Heart right ventricle (tissue), 16 donors: ENCODE measurements around the gene ADGRG6. TPM values are rescaled to one million over a fixed set of nuclear protein-coding genes. Genes with fewer than 3 reads are reported as not detected.
A peak's percentile ranks its signal among the peaks of the same experiment; 100 is the strongest.

Source experiments
- ATAC-seq, 8 donors: fragments of 200-7000 bp; cut with Tn5 transposase; one replicate each; pipeline ENCODE4 v1.9.1; 2020; ENCODE audit warnings: mild to moderate bottlenecking in 8 of 8, moderate library complexity in 8 of 8, moderate number of reproducible peaks in 1 of 8
- DNase-seq, 2 donors: peaks; one replicate each; pipeline ENCODE4 v3.0.0-alpha.2; 2020
- H3K27ac ChIP-seq, 10 donors: fragments of 200-600 bp; sonication (generic) in 2 of 10; one replicate each; pipeline versions ENCODE4 v1.5.0 to v1.8.0; 2020 to 2022; ENCODE audit warnings: mild to moderate bottlenecking in 3 of 10
- H3K27me3 ChIP-seq, 7 donors: fragments of 200-600 bp; one replicate each; pipeline ENCODE4 v1.8.0; 2021 to 2022; ENCODE audit warnings: mild to moderate bottlenecking in 2 of 7
- H3K36me3 ChIP-seq, 9 donors: fragments of 200-600 bp; sonication (generic) in 1 of 9; one replicate each; pipeline versions ENCODE4 v1.5.0 to v1.8.0; 2020 to 2022; ENCODE audit warnings: mild to moderate bottlenecking in 2 of 9
- H3K4me1 ChIP-seq, 9 donors: fragments of 200-600 bp; sonication (generic) in 1 of 9; one replicate each; pipeline versions ENCODE4 v1.5.0 to v1.8.0; 2020 to 2022; ENCODE audit warnings: mild to moderate bottlenecking in 4 of 9
- H3K4me3 ChIP-seq, 10 donors: fragments of 200-600 bp; sonication (generic) in 2 of 10; one replicate each; pipeline versions ENCODE4 v1.5.0 to v1.8.0; 2020 to 2022; ENCODE audit warnings: mild to moderate bottlenecking in 7 of 10, moderate library complexity in 2 of 10
- H3K9me3 ChIP-seq, 11 donors: fragments of 200-600 bp in 10 of 11; sonication (generic) in 2 of 11; one replicate each; pipeline versions ENCODE4 v1.5.0 to v1.8.0; 2013 to 2022; ENCODE audit warnings: mild to moderate bottlenecking in 2 of 11, control low read depth in 1 of 11, moderate library complexity in 1 of 11
- CTCF ChIP-seq, 9 donors: fragments of 200-600 bp; sonication (generic) in 2 of 9; IDR thresholded peaks; one replicate each; pipeline versions ENCODE4 v1.5.0 to v1.8.0; 2021 to 2022; ENCODE audit warnings: antibody characterized with exemption in 9 of 9, mild to moderate bottlenecking in 5 of 9, moderate library complexity in 1 of 9
- WGBS, 2 donors: extraction: QIAGEN DNeasy Blood & Tissue Kit; methylation state at CpG; one replicate each; pipeline ENCODE4 v1.1.7; 2013; ENCODE audit warnings: inconsistent platforms in 1 of 2; 5-methylcytosine and 5-hydroxymethylcytosine counted together
- intact Hi-C, 10 donors: fragments of 100-400 bp; cut with DNase I; formaldehyde crosslinking; loops; one replicate each; pipeline versions ENCODE4 v1.11.1 to v1.14.2; 2022
- long read RNA-seq, 3 donors: library from polyadenylated mRNA; unstranded; transcript quantifications; one replicate each; pipeline ENCODE4 v2.0.0, GENCODE V29; 2020 to 2021
- polyA plus RNA-seq, 2 donors: library from polyadenylated mRNA; stranded (reverse); fragments of 200-250 nt; gene quantifications; one replicate each; pipeline ENCODE4 v1.2.3, GENCODE V29; 2013
- total RNA-seq, 10 donors: library from RNA; stranded (reverse); fragmentation: NEBNext Ultra II Directional in 3 of 10; extraction: Animal tissue kit (Norgen Biotek cat#: 25700) in 3 of 10; gene quantifications; one replicate each; pipeline versions ENCODE4 v1.2.1 to v1.2.4, GENCODE V29; 2021 to 2023
- donor health status: Arrhythmogenic right ventricular cardiomyopathy.
- donor health status: ischemic (EF 13 %, LVEDD 7.1; RV severe dilation, severe dysfunction).
- donor health status: healthy with polysubstance abuse.
- donor health status: DM: no; HTN: yes; CAD: no.
- donor health status: DM: no; HTN: no; CAD: no.
- donor health status: ischemic (EF 25% LVEDD 6.9; RV normal size, moderate dysfunction).
- donor health status: ischemic (EF 25% LVEDD 5.7; RV mildly dilated, moderate dysfunction).
- donor health status: healthy.
- donor health status: DM: yes; HTN: yes; CAD: no.
- donor health status: Ischemic cardiomyopathy.
- donor health status: ischemic (EF 35%, LVEDD 5.7; RV mildly dilated, moderate dysfunction).
- donor health status: nonischemic (EF 11% LVEDD 7.7; RV severe dilation, severe dysfunction).
- donor health status: DM: yes; HTN: yes; CAD: no.
- donor health status: PGD.
- donor health status: ischemic (EF 29% LVEDD 5.4; RV normal size, mild dysfunction).
- donor health status: nonischemic (EF 23%, LVEDD 6.1; RV moderate dilation, normal function).

The ADGRG6 gene
- total RNA-seq (1 to 10 TPM; 1.6 to 5.9 (median 3.3) TPM), polyA plus RNA-seq (1 to 10 TPM in 1 of 2 donors, under 1 TPM in 1; 0.93 to 1.1 TPM)
- long read RNA-seq, donor 1, partial matches to known transcripts: 2 of 2 reads
- long read RNA-seq, donor 1, other reads (novel, unspliced or antisense): 0 of 2 reads
- long read RNA-seq, donor 2: 0 reads
- long read RNA-seq, donor 3, full-length matches to known transcripts: 2 of 3 reads
- long read RNA-seq, donor 3, partial matches to known transcripts: 1 of 3 reads
- long read RNA-seq, donor 3, other reads (novel, unspliced or antisense): 0 of 3 reads

- Histone ChIP-seq H3K4me3 (peak within 1 kb of the TSS; percentile 28 to 63 (median 57)), H3K4me1 (peaks cover 0 to 18% (median 10%) of the 10 kb centered on the region in 9 donors), H3K36me3 (no peaks in the 10 kb centered on the region), H3K9me3 (peaks cover 0 to 7% (median 0%) of the 10 kb centered on the region in 11 donors), H3K27me3 (peaks cover 0 to 49% (median 34%) of the 10 kb centered on the region in 7 donors), H3K27ac (peak within 1 kb of the TSS in 4 of 10 donors; percentile 42 to 65 (median 47))
- peak; percentile 62 to 80 (median 74) for ATAC-seq
- peak; percentile 17 to 30 for DNase-seq
- 1% methylated on average over 58 to 69 of the region's 69 CpGs for WGBS, 2 donors
- no peak for TF ChIP-seq CTCF (IDR thresholded peaks at IDR 0.05)
- intact Hi-C loops: no loop called here
Observed at GRCh38 chr6:142301651-142302391, at the start of gene ADGRG6. TSS of gene ADGRG6 (plus strand) at chr6:142302007. CDS start at chr6:142302330, 323 bp downstream.

- H3K4me3 ChIP-seq: no peak overlapping the region
- no peak for DNase-seq
- H3K4me1 ChIP-seq: peaks cover 0 to 6% (median 0%) of the 10 kb centered on the region in 9 donors
- H3K27ac ChIP-seq: no peak overlapping the region
- no peaks in the 10 kb centered on the region for H3K36me3 ChIP-seq
- intact Hi-C loops: no loop called here
- peaks cover 0 to 4% (median 0%) of the 10 kb centered on the region in 11 donors for H3K9me3 ChIP-seq
- no peak for TF ChIP-seq CTCF (IDR thresholded peaks at IDR 0.05)
- H3K27me3 ChIP-seq: no peaks in the 10 kb centered on the region
- no peak for ATAC-seq
- 83 to 90% methylated on average over 6 of the region's 6 CpGs for WGBS, 2 donors
Observed at GRCh38 chr6:142254513-142254912, 47.3 kb upstream of the ADGRG6 start.

GRCh38 chr6:142255785-142256184 lies 46.0 kb upstream of the ADGRG6 start:
- Histone ChIP-seq H3K4me1 (peaks cover 0 to 6% (median 0%) of the 10 kb centered on the region in 9 donors), H3K36me3 (no peaks in the 10 kb centered on the region), H3K27me3 (no peaks in the 10 kb centered on the region), H3K9me3 (peaks cover 0 to 4% (median 0%) of the 10 kb centered on the region in 11 donors), H3K4me3 (no peak overlapping the region), H3K27ac (no peak overlapping the region)
- WGBS, 2 donors: 62 to 68% methylated on average over 2 of the region's 2 CpGs
- no peak for DNase-seq
- no peak for TF ChIP-seq CTCF (IDR thresholded peaks at IDR 0.05)
- intact Hi-C loops: no loop called here
- ATAC-seq: no peak

- Histone ChIP-seq H3K4me3 (no peak overlapping the region), H3K9me3 (peaks cover 0 to 7% (median 0%) of the 10 kb centered on the region in 11 donors), H3K27me3 (no peaks in the 10 kb centered on the region), H3K36me3 (no peaks in the 10 kb centered on the region), H3K27ac (no peak overlapping the region), H3K4me1 (peaks cover 0 to 6% (median 0%) of the 10 kb centered on the region in 9 donors)
- WGBS, 2 donors: 92 to 94% methylated on average over 6 of the region's 6 CpGs
- DNase-seq: no peak
- no peak for TF ChIP-seq CTCF (IDR thresholded peaks at IDR 0.05)
- no peak for ATAC-seq
- intact Hi-C loops: no loop called here
Observed at GRCh38 chr6:142258305-142258704, 43.5 kb upstream of the ADGRG6 start.
